Measurements from ENCODE around the gene COQ5.

The COQ5 gene, protein sequence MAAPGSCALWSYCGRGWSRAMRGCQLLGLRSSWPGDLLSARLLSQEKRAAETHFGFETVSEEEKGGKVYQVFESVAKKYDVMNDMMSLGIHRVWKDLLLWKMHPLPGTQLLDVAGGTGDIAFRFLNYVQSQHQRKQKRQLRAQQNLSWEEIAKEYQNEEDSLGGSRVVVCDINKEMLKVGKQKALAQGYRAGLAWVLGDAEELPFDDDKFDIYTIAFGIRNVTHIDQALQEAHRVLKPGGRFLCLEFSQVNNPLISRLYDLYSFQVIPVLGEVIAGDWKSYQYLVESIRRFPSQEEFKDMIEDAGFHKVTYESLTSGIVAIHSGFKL

DNA sequence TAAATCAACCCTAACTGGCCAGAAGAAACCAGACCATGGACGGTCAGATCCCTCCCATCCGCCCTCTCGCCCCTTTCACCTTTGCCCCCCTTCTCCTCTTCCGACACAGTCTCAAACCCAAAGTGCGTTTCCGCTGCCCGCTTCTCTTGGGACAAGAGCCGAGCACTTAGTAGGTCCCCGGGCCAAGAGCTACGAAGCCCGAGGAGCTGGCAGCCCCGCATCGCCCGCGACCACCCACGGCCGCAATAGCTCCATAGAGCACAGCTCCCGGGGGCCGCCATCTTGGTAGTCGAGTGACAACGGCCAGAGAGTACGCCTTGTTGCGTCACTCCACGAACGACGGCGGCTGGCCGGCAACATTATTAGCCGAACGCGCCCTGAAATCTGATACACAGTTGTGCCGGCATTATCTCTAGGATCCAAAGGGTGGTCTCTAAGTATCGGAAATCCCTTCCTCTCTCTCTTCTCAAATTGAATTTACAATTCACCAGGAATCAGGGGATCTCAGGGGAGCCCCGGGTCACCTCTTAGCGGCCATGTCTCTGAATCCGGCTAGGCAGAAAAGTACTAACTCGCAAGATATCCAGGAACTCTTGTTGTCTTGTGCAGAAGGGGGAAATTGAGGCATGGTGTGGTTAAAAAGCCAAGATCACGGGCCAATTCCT, at the start of gene COQ5:
Gene COQ5 (minus strand): TSS at position 298 of the 665 bp plus-strand sequence. CDS start 17 bp downstream, at position 281.
- H3K27me3 ChIP-seq (ENCODE audit: insufficient read depth, low read length) = no peaks in the 10 kb centered on the region
- H3K4me1 ChIP-seq (ENCODE audit: insufficient read depth, low read length) = peaks cover 4% of the 10 kb centered on the region; the same call in 1 of the 2 replicates
- peak within 1 kb of the TSS; percentile 77 for H3K27ac ChIP-seq (ENCODE audit: low read length)
- H3K4me3 ChIP-seq (ENCODE audit: low read length) = peak within 1 kb of the TSS; percentile 85
- no peaks in the 10 kb centered on the region for H3K9me3 ChIP-seq (ENCODE audit: insufficient read depth, low read depth, low read length)
- H3K36me3 ChIP-seq (ENCODE audit: insufficient read depth, low read depth, low read length) = no peaks in the 10 kb centered on the region
- peak within 1 kb of the TSS; percentile 91 for H3K9ac ChIP-seq (ENCODE audit: low read depth, low read length)

DNA sequence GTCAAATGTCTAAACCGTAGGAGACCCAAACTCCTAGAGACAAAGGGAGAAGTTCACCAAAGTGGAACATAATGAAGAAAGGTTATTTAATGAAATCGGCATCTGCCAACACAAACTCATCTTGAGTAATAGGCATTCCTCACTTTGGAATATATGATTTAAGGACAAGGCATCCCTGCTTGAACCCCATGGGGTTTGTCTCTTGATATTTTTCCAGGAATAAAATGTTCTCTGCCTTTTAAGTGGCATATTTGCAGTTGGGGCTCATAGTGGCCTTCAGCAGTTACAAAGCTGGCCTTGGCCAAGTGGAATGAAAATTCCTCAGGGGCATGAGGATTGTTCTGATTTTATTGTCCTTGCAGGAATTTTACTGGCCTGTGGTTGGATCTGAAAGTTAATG, 45.1 kb upstream of the COQ5 start:
- H3K4me3 ChIP-seq (ENCODE audit: low read length) = no peak overlapping the region
- H3K4me1 ChIP-seq (ENCODE audit: insufficient read depth, low read length) = no peaks in the 10 kb centered on the region
- H3K9me3 ChIP-seq (ENCODE audit: insufficient read depth, low read depth, low read length) = no peaks in the 10 kb centered on the region
- H3K36me3 ChIP-seq (ENCODE audit: insufficient read depth, low read depth, low read length) = peaks cover 94% of the 10 kb centered on the region
- no peak overlapping the region for H3K27ac ChIP-seq (ENCODE audit: low read length)
- no peak overlapping the region for H3K9ac ChIP-seq (ENCODE audit: low read depth, low read length)
- no peaks in the 10 kb centered on the region for H3K27me3 ChIP-seq (ENCODE audit: insufficient read depth, low read length)

DNA sequence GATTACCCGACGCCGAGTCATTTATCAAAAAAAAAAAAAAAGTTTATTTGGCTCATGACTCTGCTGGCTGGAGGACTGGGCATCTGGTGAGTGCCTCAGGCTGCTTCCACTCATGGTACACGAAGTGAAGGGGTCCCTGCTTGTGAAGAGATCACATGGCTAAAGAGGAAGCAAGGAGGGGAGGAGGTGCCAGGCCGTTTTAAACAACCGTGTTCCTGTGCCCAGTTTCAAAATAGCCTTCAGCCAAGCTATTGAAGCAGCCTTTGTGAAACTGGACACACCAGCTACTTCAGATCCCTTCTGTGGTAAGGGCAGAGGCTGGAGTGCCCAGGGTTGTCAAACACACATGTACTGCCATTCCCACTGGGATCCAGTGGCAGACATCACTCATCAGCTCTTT, 44.6 kb upstream of the COQ5 start:
- Histone ChIP-seq H3K36me3 (ENCODE audit: insufficient read depth, low read depth, low read length) (peaks cover 94% of the 10 kb centered on the region), H3K4me3 (ENCODE audit: low read length) (no peak overlapping the region), H3K4me1 (ENCODE audit: insufficient read depth, low read length) (no peaks in the 10 kb centered on the region), H3K9me3 (ENCODE audit: insufficient read depth, low read depth, low read length) (no peaks in the 10 kb centered on the region), H3K27me3 (ENCODE audit: insufficient read depth, low read length) (no peaks in the 10 kb centered on the region), H3K9ac (ENCODE audit: low read depth, low read length) (no peak overlapping the region), H3K27ac (ENCODE audit: low read length) (no peak overlapping the region)

DNA sequence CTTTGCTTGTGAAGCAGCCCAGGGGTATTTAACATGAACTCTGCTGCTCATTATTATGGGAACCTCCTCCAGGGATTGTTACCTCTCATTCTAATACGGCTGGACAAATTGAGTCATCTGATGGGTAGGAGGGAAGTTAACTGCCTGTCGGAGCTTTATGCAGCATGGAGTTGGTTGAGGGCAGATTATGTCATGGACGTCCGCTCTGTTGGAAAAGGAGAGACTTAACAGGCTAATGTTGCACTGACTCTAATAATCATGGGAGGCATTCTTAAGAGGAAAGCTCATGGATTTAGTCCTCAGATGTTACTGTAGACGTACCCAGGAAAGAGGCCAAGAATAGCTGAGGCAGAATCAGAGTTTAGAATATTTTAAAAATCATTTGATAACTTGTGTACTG, 42.3 kb upstream of the COQ5 start:
- H3K9me3 ChIP-seq (ENCODE audit: insufficient read depth, low read depth, low read length) = no peaks in the 10 kb centered on the region
- no peaks in the 10 kb centered on the region for H3K4me1 ChIP-seq (ENCODE audit: insufficient read depth, low read length)
- no peaks in the 10 kb centered on the region for H3K27me3 ChIP-seq (ENCODE audit: insufficient read depth, low read length)
- H3K4me3 ChIP-seq (ENCODE audit: low read length) = no peak overlapping the region
- H3K27ac ChIP-seq (ENCODE audit: low read length) = no peak overlapping the region
- peaks cover 94% of the 10 kb centered on the region for H3K36me3 ChIP-seq (ENCODE audit: insufficient read depth, low read depth, low read length)
- no peak overlapping the region for H3K9ac ChIP-seq (ENCODE audit: low read depth, low read length)

DNA sequence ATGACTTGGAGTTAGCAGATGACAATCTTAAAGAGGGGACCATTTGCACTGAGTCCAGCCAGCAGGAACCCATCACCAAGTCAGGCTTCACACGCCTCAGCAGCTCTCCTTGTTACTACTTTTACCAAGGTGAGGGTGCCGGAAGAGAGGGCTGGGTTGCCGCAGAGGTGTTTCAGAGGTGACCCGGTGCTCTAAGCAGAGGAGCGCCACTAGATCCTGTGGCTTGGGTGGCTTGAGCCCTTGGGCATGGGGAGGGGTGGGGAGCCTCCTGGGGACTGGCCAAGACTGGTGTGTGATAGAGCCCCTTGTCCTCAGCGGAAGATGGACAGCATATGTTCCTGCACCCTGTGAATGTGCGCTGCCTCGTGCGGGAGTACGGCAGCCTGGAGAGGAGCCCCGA, 34.5 kb upstream of the COQ5 start:
- Histone ChIP-seq H3K27ac (ENCODE audit: low read length) (no peak overlapping the region), H3K27me3 (ENCODE audit: insufficient read depth, low read length) (no peaks in the 10 kb centered on the region), H3K36me3 (ENCODE audit: insufficient read depth, low read depth, low read length) (peaks cover 83% of the 10 kb centered on the region), H3K9me3 (ENCODE audit: insufficient read depth, low read depth, low read length) (no peaks in the 10 kb centered on the region), H3K4me1 (ENCODE audit: insufficient read depth, low read length) (no peaks in the 10 kb centered on the region), H3K9ac (ENCODE audit: low read depth, low read length) (no peak overlapping the region), H3K4me3 (ENCODE audit: low read length) (no peak overlapping the region)

DNA sequence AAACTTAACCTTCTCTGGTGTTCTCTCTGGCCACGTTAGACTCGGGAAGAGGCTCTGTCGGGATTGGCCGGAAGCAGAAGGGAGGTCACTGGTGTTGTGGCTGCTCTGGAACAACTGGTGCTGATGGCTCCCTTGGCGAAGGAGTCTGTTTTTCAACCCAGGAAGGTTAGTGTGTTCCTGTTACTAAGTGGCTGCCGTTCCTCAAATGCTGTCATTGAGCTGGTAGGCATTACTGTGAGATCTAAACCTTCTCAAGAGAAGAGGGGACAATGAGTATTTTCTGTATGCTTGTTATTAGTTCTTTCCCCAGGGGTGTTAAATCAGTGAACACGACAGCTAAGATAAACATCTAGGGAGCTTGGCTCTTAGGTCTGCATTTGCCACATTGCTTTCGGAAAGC, 33.9 kb upstream of the COQ5 start:
- peaks cover 81% of the 10 kb centered on the region for H3K36me3 ChIP-seq (ENCODE audit: insufficient read depth, low read depth, low read length)
- H3K9ac ChIP-seq (ENCODE audit: low read depth, low read length) = no peak overlapping the region
- no peak overlapping the region for H3K4me3 ChIP-seq (ENCODE audit: low read length)
- no peak overlapping the region for H3K27ac ChIP-seq (ENCODE audit: low read length)
- H3K9me3 ChIP-seq (ENCODE audit: insufficient read depth, low read depth, low read length) = no peaks in the 10 kb centered on the region
- H3K4me1 ChIP-seq (ENCODE audit: insufficient read depth, low read length) = no peaks in the 10 kb centered on the region
- H3K27me3 ChIP-seq (ENCODE audit: insufficient read depth, low read length) = no peaks in the 10 kb centered on the region

DNA sequence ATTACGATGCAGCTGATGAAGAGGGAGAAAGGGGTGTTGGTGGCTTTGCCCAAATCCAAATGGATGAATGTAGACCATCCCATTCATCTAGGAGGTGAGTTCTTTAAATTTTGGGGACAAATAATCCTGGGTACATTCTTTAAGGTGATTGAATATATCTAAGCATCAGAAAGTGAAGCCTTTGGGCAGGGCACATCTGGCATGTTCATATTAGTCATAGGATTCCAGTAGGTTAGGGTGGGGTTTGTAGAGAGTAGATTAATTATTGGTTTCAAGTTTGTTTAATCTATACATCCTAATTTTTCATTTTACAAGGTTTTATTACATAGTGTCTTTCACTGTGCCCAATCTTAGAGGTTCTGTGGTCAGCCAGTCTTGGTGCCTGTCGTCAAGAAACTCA, 28.6 kb upstream of the COQ5 start:
- Histone ChIP-seq H3K4me1 (ENCODE audit: insufficient read depth, low read length) (no peaks in the 10 kb centered on the region), H3K27me3 (ENCODE audit: insufficient read depth, low read length) (no peaks in the 10 kb centered on the region), H3K9ac (ENCODE audit: low read depth, low read length) (no peak overlapping the region), H3K4me3 (ENCODE audit: low read length) (no peak overlapping the region), H3K9me3 (ENCODE audit: insufficient read depth, low read depth, low read length) (no peaks in the 10 kb centered on the region), H3K36me3 (ENCODE audit: insufficient read depth, low read depth, low read length) (peaks cover 70% of the 10 kb centered on the region), H3K27ac (ENCODE audit: low read length) (no peak overlapping the region)

DNA sequence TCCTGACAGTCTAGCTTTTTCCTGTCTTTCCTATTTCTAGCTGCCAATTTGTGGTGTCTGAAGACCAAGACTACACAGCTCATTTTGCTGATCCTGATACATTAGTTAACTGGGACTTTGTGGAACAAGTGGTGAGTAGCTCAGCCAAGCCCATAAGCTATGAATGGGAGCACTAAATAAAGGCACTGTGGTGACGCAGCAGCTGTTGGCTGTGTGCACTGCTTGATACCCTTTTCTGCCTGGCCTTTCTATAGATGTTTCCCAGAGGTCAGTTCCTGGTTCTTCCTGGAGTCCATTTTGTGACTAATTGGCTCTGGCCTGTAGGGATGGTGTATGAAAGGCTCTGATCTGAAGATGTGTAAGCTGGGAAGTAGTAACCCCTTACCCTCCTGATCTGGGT, 25.7 kb upstream of the COQ5 start:
- no peak overlapping the region for H3K27ac ChIP-seq (ENCODE audit: low read length)
- H3K27me3 ChIP-seq (ENCODE audit: insufficient read depth, low read length) = no peaks in the 10 kb centered on the region
- peaks cover 59% of the 10 kb centered on the region for H3K36me3 ChIP-seq (ENCODE audit: insufficient read depth, low read depth, low read length)
- no peaks in the 10 kb centered on the region for H3K9me3 ChIP-seq (ENCODE audit: insufficient read depth, low read depth, low read length)
- no peaks in the 10 kb centered on the region for H3K4me1 ChIP-seq (ENCODE audit: insufficient read depth, low read length)
- no peak overlapping the region for H3K9ac ChIP-seq (ENCODE audit: low read depth, low read length)
- no peak overlapping the region for H3K4me3 ChIP-seq (ENCODE audit: low read length)

DNA sequence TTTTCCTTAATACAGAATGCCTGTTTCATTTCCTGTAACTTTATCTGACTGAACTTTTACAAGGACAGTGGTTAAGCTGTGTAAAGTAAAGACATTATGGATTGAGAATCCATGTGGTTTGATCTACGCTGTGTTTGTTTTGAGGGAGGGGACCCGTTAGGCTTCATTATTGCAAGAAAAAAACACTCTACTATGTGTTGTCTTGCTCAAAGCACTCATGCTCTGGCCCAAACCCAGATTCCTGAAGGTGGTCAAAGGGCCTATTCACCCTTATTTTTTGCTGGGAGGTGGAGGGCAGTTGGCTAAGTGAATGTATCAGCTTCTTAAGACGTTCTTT, 17.1 kb upstream of the COQ5 start:
- Histone ChIP-seq H3K27ac (ENCODE audit: low read length) (no peak overlapping the region), H3K36me3 (ENCODE audit: insufficient read depth, low read depth, low read length) (peaks cover 51% of the 10 kb centered on the region), H3K4me3 (ENCODE audit: low read length) (no peak overlapping the region), H3K9me3 (ENCODE audit: insufficient read depth, low read depth, low read length) (no peaks in the 10 kb centered on the region), H3K27me3 (ENCODE audit: insufficient read depth, low read length) (no peaks in the 10 kb centered on the region), H3K9ac (ENCODE audit: low read depth, low read length) (no peak overlapping the region), H3K4me1 (ENCODE audit: insufficient read depth, low read length) (no peaks in the 10 kb centered on the region)

DNA sequence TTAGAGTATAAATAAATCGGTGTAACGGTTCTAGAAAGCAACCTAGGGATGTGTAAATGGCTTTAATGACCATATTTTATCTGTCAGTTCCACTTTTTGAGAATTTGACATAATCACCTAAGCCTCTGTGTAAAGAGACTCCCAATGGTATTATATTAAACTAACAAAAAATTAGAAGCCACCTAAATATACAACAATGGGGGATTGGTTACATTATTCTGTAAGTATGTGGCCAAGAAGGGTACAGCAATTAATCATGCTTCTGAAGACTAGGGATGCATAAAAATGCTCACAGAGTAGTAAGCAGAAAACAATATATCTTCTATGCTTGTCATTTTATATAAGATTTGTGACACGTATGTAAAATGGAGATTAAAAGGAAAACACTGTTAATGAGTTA, 15.7 kb upstream of the COQ5 start:
- Histone ChIP-seq H3K36me3 (ENCODE audit: insufficient read depth, low read depth, low read length) (peaks cover 57% of the 10 kb centered on the region), H3K4me1 (ENCODE audit: insufficient read depth, low read length) (no peaks in the 10 kb centered on the region), H3K9me3 (ENCODE audit: insufficient read depth, low read depth, low read length) (no peaks in the 10 kb centered on the region), H3K27me3 (ENCODE audit: insufficient read depth, low read length) (no peaks in the 10 kb centered on the region), H3K27ac (ENCODE audit: low read length) (no peak overlapping the region), H3K9ac (ENCODE audit: low read depth, low read length) (no peak overlapping the region), H3K4me3 (ENCODE audit: low read length) (no peak overlapping the region)

DNA sequence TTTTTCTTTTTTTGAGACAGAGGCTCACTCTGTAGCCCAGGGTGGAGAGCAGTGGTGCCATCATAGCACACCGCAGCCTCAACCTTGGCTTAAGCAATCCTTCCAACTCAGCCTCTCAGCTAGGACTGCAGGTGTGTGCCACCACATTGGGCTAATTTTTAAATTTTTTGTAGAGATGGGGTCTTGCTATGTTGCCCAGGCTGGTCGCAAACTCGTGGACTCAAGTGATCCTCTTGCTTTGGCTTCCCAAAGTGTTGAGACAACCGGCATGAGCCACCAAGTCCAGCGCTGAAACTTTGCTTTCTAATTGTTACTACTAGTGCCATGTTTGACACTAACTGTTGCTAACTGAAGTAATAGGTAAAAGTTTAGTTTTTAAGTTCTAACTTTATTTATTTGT, 13.2 kb upstream of the COQ5 start:
- H3K27ac ChIP-seq (ENCODE audit: low read length) = no peak overlapping the region
- H3K27me3 ChIP-seq (ENCODE audit: insufficient read depth, low read length) = no peaks in the 10 kb centered on the region
- no peaks in the 10 kb centered on the region for H3K9me3 ChIP-seq (ENCODE audit: insufficient read depth, low read depth, low read length)
- peaks cover 11% of the 10 kb centered on the region; the same call in 1 of the 2 replicates for H3K4me1 ChIP-seq (ENCODE audit: insufficient read depth, low read length)
- no peak overlapping the region for H3K9ac ChIP-seq (ENCODE audit: low read depth, low read length)
- H3K4me3 ChIP-seq (ENCODE audit: low read length) = no peak overlapping the region
- peaks cover 51% of the 10 kb centered on the region for H3K36me3 ChIP-seq (ENCODE audit: insufficient read depth, low read depth, low read length)

DNA sequence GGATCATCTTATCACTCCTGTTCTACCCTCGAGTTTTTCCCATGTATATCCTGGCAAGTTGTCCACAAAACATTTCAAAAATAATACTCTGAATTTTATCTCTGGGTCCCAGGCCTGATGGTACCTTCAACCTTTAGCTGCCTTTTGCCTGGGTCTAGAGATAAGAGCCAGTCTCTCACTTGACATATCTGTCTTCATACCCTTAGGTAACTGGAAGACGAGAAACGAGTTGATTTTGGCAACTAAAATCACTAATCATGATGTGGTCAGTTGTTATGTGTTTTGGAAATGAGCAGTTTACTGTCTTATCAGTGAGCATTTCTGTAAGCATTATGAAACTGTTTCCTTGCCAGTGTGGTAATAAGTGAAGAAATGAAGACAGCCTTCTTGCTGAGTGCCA, 11.5 kb upstream of the COQ5 start:
- H3K36me3 ChIP-seq (ENCODE audit: insufficient read depth, low read depth, low read length) = peaks cover 52% of the 10 kb centered on the region

More for the DNA sequence above, 11.5 kb upstream of the COQ5 start:
- no peak overlapping the region for H3K27ac ChIP-seq (ENCODE audit: low read length)
- H3K4me1 ChIP-seq (ENCODE audit: insufficient read depth, low read length) = peaks cover 24% of the 10 kb centered on the region
- no peaks in the 10 kb centered on the region for H3K27me3 ChIP-seq (ENCODE audit: insufficient read depth, low read length)
- H3K4me3 ChIP-seq (ENCODE audit: low read length) = no peak overlapping the region
- no peaks in the 10 kb centered on the region for H3K9me3 ChIP-seq (ENCODE audit: insufficient read depth, low read depth, low read length)
- H3K9ac ChIP-seq (ENCODE audit: low read depth, low read length) = no peak overlapping the region
